GM23338 (cell line): ENCODE data around the gene OR4D2. TPM values are rescaled to one million over a fixed set of nuclear protein-coding genes. Genes with fewer than 3 reads are reported as not detected.

Source experiments
- ATAC-seq: fragments of 200-7000 bp; cut with Tn5 transposase; 3 replicates; pipeline ENCODE4 v1.9.1; 2020
- DNase-seq: peaks from one replicate; pipeline ENCODE4 v3.0.0-alpha.2; 2015; ENCODE audit warnings: low spot score
- H2AFZ ChIP-seq: fragments of 200-600 bp; sonication (generic); 2 replicates; pipeline ENCODE4 v1.8.0; 2016; ENCODE audit warnings: antibody characterized with exemption, mild to moderate bottlenecking, moderate library complexity
- H3F3A ChIP-seq: fragments of 200-600 bp; sonication (generic); replicated peaks from 2 replicates; pipeline ENCODE4 v1.8.0; 2017; ENCODE audit warnings: antibody characterized with exemption, mixed run types, low read depth
- H3K27ac ChIP-seq: fragments of 200-600 bp; sonication (generic); 2 replicates; pipeline ENCODE4 v1.6.1; 2016; ENCODE audit warnings: low read depth
- H3K27me3 ChIP-seq: fragments of 200-600 bp; sonication (generic); 2 replicates; pipeline ENCODE4 v1.8.0; 2016; ENCODE audit warnings: mild to moderate bottlenecking, mixed run types, moderate library complexity; ENCODE audit not compliant: insufficient read depth
- H3K36me3 ChIP-seq: fragments of 200-600 bp; sonication (generic); 2 replicates; pipeline ENCODE4 v1.8.0; 2016; ENCODE audit warnings: mild to moderate bottlenecking; ENCODE audit not compliant: insufficient read depth
- H3K4me1 ChIP-seq: fragments of 200-600 bp; sonication (generic); 2 replicates; pipeline ENCODE4 v1.8.0; 2016; ENCODE audit warnings: mild to moderate bottlenecking, moderate library complexity; ENCODE audit not compliant: insufficient read depth
- H3K4me2 ChIP-seq: fragments of 200-600 bp; sonication (generic); 2 replicates; pipeline ENCODE4 v1.7.1; 2017; ENCODE audit warnings: mixed run types
- H3K4me3 ChIP-seq: fragments of 200-600 bp; sonication (generic); 2 replicates; pipeline ENCODE4 v1.6.1; 2016; ENCODE audit warnings: mixed run types
- H3K79me2 ChIP-seq: fragments of 200-600 bp; sonication (generic); replicated peaks from 2 replicates; pipeline ENCODE4 v1.8.0; 2017; ENCODE audit warnings: mild to moderate bottlenecking; ENCODE audit not compliant: insufficient read depth
- H3K9me2 ChIP-seq: fragments of 200-600 bp; sonication (generic); 2 replicates; pipeline ENCODE4 v1.8.0; 2017; ENCODE audit not compliant: insufficient read depth
- H4K20me1 ChIP-seq: fragments of 200-600 bp; sonication (generic); replicated peaks from 2 replicates; pipeline ENCODE4 v1.8.0; 2017; ENCODE audit warnings: mild to moderate bottlenecking; ENCODE audit not compliant: insufficient read depth
- H3K27ac Mint-ChIP-seq: 2 replicates; pipeline ENCODE4 v1.8.0; 2020; ENCODE audit warnings: inconsistent platforms, mild to moderate bottlenecking, moderate library complexity, mixed read lengths
- H3K27me3 Mint-ChIP-seq: 3 replicates; pipeline ENCODE4 v1.8.0; 2022; ENCODE audit warnings: low read depth, mild to moderate bottlenecking, moderate library complexity, mixed read lengths, inconsistent platforms; ENCODE audit not compliant: insufficient read depth, poor library complexity
- H3K36me3 Mint-ChIP-seq: 3 replicates; pipeline ENCODE4 v1.8.0; 2021; ENCODE audit warnings: low read depth, mild to moderate bottlenecking, inconsistent platforms, moderate library complexity, mixed read lengths
- H3K4me1 Mint-ChIP-seq: 3 replicates; pipeline ENCODE4 v1.8.0; 2020; ENCODE audit warnings: mild to moderate bottlenecking, inconsistent platforms, mixed read lengths
- H3K4me3 Mint-ChIP-seq: 3 replicates; pipeline ENCODE4 v1.8.0; 2021; ENCODE audit warnings: moderate library complexity, mild to moderate bottlenecking, inconsistent platforms, mixed read lengths
- H3K9me3 Mint-ChIP-seq: 3 replicates; pipeline ENCODE4 v1.8.0; 2020; ENCODE audit warnings: moderate library complexity, mild to moderate bottlenecking, inconsistent platforms, mixed read lengths
- CREB1 ChIP-seq: fragments of 250-450 bp; sonication (Bioruptor Pico); IDR thresholded peaks from 2 replicates; pipeline ENCODE4 v1.5.0; 2020; ENCODE audit warnings: low read depth, mild to moderate bottlenecking, moderate library complexity
- CTCF ChIP-seq, 2 experiments: fragments of 200-600 bp in 1 of 2; sonication (generic) in 1 of 2; conservative IDR thresholded peaks; 2 replicates each; pipeline versions ENCODE4 v1.5.1 to v1.6.1; 2016 to 2017; ENCODE audit warnings: antibody characterized with exemption in 2 of 2, low read depth in 2 of 2, mild to moderate bottlenecking in 2 of 2, moderate library complexity in 1 of 2
- ETS1 ChIP-seq: IDR thresholded peaks from 2 replicates; pipeline ENCODE4 v1.6.1; 2016; ENCODE audit warnings: antibody characterized with exemption
- EZH2 ChIP-seq: fragments of 200-600 bp; sonication (generic); IDR thresholded peaks from one replicate; pipeline ENCODE4 v1.8.0; 2017; ENCODE audit warnings: antibody characterized with exemption, mild to moderate bottlenecking, low read depth; ENCODE audit not compliant: unreplicated experiment
- EZH2phosphoT487 ChIP-seq: fragments of 200-600 bp; sonication (generic); IDR thresholded peaks from one replicate; pipeline ENCODE4 v1.8.1; 2018; ENCODE audit warnings: antibody characterized with exemption; ENCODE audit not compliant: unreplicated experiment
- POLR2AphosphoS5 ChIP-seq: IDR thresholded peaks from 2 replicates; pipeline ENCODE4 v1.6.1; 2016; ENCODE audit warnings: antibody characterized with exemption, low read depth
- REST ChIP-seq: IDR thresholded peaks from one replicate; pipeline ENCODE4 v1.6.1; 2018; ENCODE audit warnings: antibody characterized with exemption; ENCODE audit not compliant: unreplicated experiment
- ZNF114 ChIP-seq: fragments of 250-450 bp; sonication (Bioruptor Pico); IDR thresholded peaks from 2 replicates; pipeline ENCODE4 v1.5.0; 2020; ENCODE audit warnings: mild to moderate bottlenecking, moderate library complexity
- ZNF331 ChIP-seq: fragments of 250-450 bp; sonication (Bioruptor Pico); IDR thresholded peaks from 2 replicates; pipeline ENCODE4 v1.5.0; 2020; ENCODE audit warnings: low read depth, mild to moderate bottlenecking, moderate library complexity
- polyA plus RNA-seq: library from polyadenylated mRNA; unstranded; fragments of >200 nt; fragmentation: Nextera tagmentation; extraction: Ambion mirVana; gene quantifications from 2 replicates; pipeline ENCODE4 v1.2.1, GENCODE V29; 2016
- total RNA-seq: library from RNA; depleted of rRNA; stranded (reverse); fragments of >200 nt; shearing (Covaris generic); gene quantifications from 2 replicates; pipeline ENCODE4 v1.2.3, GENCODE V29; 2014

The OR4D2 gene
- total and polyA plus RNA-seq, 2 experiments from 2014 or later, result not detected

- DNase-seq, result peak; percentile 89
- Mint-ChIP-seq H3K4me3 (no peak overlapping the region), H3K27me3 (peaks cover 4% of the 10 kb centered on the region), H3K27ac (no peak overlapping the region), H3K4me1 (no peaks in the 10 kb centered on the region), H3K36me3 (no peaks in the 10 kb centered on the region), H3K9me3 (no peaks in the 10 kb centered on the region)
- Histone ChIP-seq H3K27ac (no peak overlapping the region), H3K4me3 (no peak overlapping the region), H3K4me2 (no peak overlapping the region), H3K36me3 (no peaks in the 10 kb centered on the region), H3K9me2 (no peaks in the 10 kb centered on the region), H3K4me1 (no peaks in the 10 kb centered on the region), H3F3A (no peaks in the 10 kb centered on the region), H3K79me2 (no peaks in the 10 kb centered on the region), H2AFZ (no peak overlapping the region), H3K27me3 (peaks cover 5% of the 10 kb centered on the region; the same call in 1 of the 2 replicates), H4K20me1 (peaks cover 3% of the 10 kb centered on the region)
- ATAC-seq, result peak; percentile 77
- TF ChIP-seq REST (peak; percentile 90), EZH2phosphoT487 (no peak)
These were observed 46.5 kb upstream of the OR4D2 start for GRCh38 chr17:58120195-58120822.

GRCh38 chr17:58121925-58122324 is 44.9 kb upstream of the OR4D2 start:
- H3K4me1 ChIP-seq, result no peaks in the 10 kb centered on the region
- peak; percentile 69 for DNase-seq
- peak; percentile 66 for ATAC-seq

More at GRCh38 chr17:58121925-58122324, 44.9 kb upstream of the OR4D2 start:
- Mint-ChIP-seq H3K36me3 (no peaks in the 10 kb centered on the region), H3K4me1 (no peaks in the 10 kb centered on the region), H3K4me3 (no peak overlapping the region), H3K9me3 (no peaks in the 10 kb centered on the region), H3K27me3 (peaks cover 1% of the 10 kb centered on the region), H3K27ac (no peak overlapping the region)
- peaks cover 6% of the 10 kb centered on the region; the same call in 1 of the 2 replicates for H3K27me3 ChIP-seq
- no peaks in the 10 kb centered on the region for H3K36me3 ChIP-seq
- H3K4me2 ChIP-seq, result no peak overlapping the region
- H3K9me2 ChIP-seq, result no peaks in the 10 kb centered on the region
- peaks cover 3% of the 10 kb centered on the region for H4K20me1 ChIP-seq
- peak; percentile 27 for TF ChIP-seq REST
- TF ChIP-seq ETS1, result no peak
- TF ChIP-seq CTCF (conservative IDR thresholded peaks at IDR 0.05; ENCODE audit: low read depth in 2 of 2), result peak; percentile 63 to 79
- TF ChIP-seq ZNF331 (CRISPR knock-in tag), result no peak
- no peak for TF ChIP-seq CREB1 (CRISPR knock-in tag)
- TF ChIP-seq EZH2, result no peak
- TF ChIP-seq ZNF114 (CRISPR knock-in tag), result no peak
- no peak for TF ChIP-seq POLR2AphosphoS5
- H3K79me2 ChIP-seq, result no peaks in the 10 kb centered on the region
- H3F3A ChIP-seq, result no peaks in the 10 kb centered on the region
- no peak overlapping the region for H3K4me3 ChIP-seq
- H2AFZ ChIP-seq, result no peak overlapping the region
- no peak overlapping the region for H3K27ac ChIP-seq
